Upper lobe of left lung (tissue), 6 donors: Measurements from ENCODE around the gene ZNF800. TPM values are rescaled to one million over a fixed set of nuclear protein-coding genes. Genes with fewer than 3 reads are reported as not detected.

ENCODE experiments used
- ATAC-seq, 2 donors: fragments of 200-7000 bp; cut with Tn5 transposase; one replicate each; pipeline ENCODE4 v1.9.1; 2022; ENCODE audit warnings: mild to moderate bottlenecking in 2 of 2, moderate library complexity in 2 of 2; ENCODE audit not compliant: low FRiP score in 2 of 2
- DNase-seq, 2 donors: peaks; one replicate each; pipeline ENCODE4 v3.0.0-alpha.2; 2019 to 2020
- H3K27ac ChIP-seq, 4 donors: fragments of 200-600 bp; sonication (generic); one replicate each; pipeline ENCODE4 v1.5.1; 2016 to 2019
- H3K27me3 ChIP-seq, 4 donors: fragments of 200-600 bp; sonication (generic); one replicate each; pipeline ENCODE4 v1.5.1; 2017 to 2019
- H3K36me3 ChIP-seq, 4 donors: fragments of 200-600 bp; sonication (generic); one replicate each; pipeline ENCODE4 v1.5.1; 2016 to 2019
- H3K4me1 ChIP-seq, 4 donors: fragments of 200-600 bp; sonication (generic); one replicate each; pipeline ENCODE4 v1.5.1; 2018 to 2019
- H3K4me3 ChIP-seq, 4 donors: fragments of 200-600 bp; sonication (generic); one replicate each; pipeline ENCODE4 v1.5.1; 2017 to 2019; ENCODE audit warnings: mild to moderate bottlenecking in 2 of 4, moderate library complexity in 1 of 4
- H3K9me3 ChIP-seq, 4 donors: fragments of 200-600 bp; sonication (generic); one replicate each; pipeline ENCODE4 v1.5.1; 2018 to 2019
- CTCF ChIP-seq, 6 experiments: fragments of 450-650 bp in 4 of 6; fragments of 200-600 bp in 2 of 6; sonication (generic) in 2 of 6; IDR thresholded peaks; one replicate each; pipeline ENCODE4 v1.5.1; 2016 to 2019; ENCODE audit warnings: antibody characterized with exemption in 6 of 6
- EP300 ChIP-seq, 4 donors: sonication (generic); formaldehyde crosslinking; IDR thresholded peaks; one replicate each; pipeline ENCODE4 v1.5.1; 2017; ENCODE audit warnings: antibody characterized with exemption in 4 of 4, control low read depth in 2 of 4
- POLR2A ChIP-seq, 4 donors: fragments of 450-650 bp; IDR thresholded peaks; one replicate each; pipeline ENCODE4 v1.5.1; 2016 to 2017; ENCODE audit warnings: antibody characterized with exemption in 4 of 4, mild to moderate bottlenecking in 2 of 4
- POLR2AphosphoS5 ChIP-seq, 2 donors: sonication (generic); formaldehyde crosslinking; IDR thresholded peaks; one replicate each; pipeline ENCODE4 v1.5.1; 2017; ENCODE audit warnings: antibody characterized with exemption in 2 of 2
- WGBS, 2 donors: methylation state at CpG; one replicate each; pipeline ENCODE4 v1.1.5; 2017 to 2018; 5-methylcytosine and 5-hydroxymethylcytosine counted together
- total RNA-seq, 6 donors: library from RNA; depleted of rRNA in 4 of 6; stranded (reverse); fragments of >200 nt in 4 of 6; gene quantifications; one replicate each; pipeline versions ENCODE4 v1.1.0 to v1.2.1, GENCODE V29; 2016 to 2021
- donor health status: DM: no; HTN: no; CAD: no; lungs with moderate emphysema.
- donor health status: DM: no; HTN: yes; CAD: no; lungs with severe emphysema.

Gene ZNF800
- total RNA-seq, 6 donors from 2014 or later: 30.8 to 45.6 (median 32.7) TPM

GRCh38 chr7:127415060-127415742, 22.7 kb upstream of the ZNF800 start:
- peaks cover 0 to 3% (median 0%) of the 10 kb centered on the region in 4 donors for H3K4me1 ChIP-seq
- no peak for TF ChIP-seq CTCF (IDR thresholded peaks at IDR 0.05)
- no peak overlapping the region for H3K27ac ChIP-seq
- ATAC-seq: no peak
- H3K36me3 ChIP-seq: no peaks in the 10 kb centered on the region
- H3K9me3 ChIP-seq: no peaks in the 10 kb centered on the region
- DNase-seq: peak in 1 of 2 donors; percentile 27
- 98 to 100% methylated on average over 4 of the region's 4 CpGs for WGBS, 2 donors
- H3K4me3 ChIP-seq: no peak overlapping the region
- no peaks in the 10 kb centered on the region for H3K27me3 ChIP-seq

GRCh38 chr7:127413962-127414361, 21.5 kb upstream of the ZNF800 start:
- ATAC-seq: no peak
- TF ChIP-seq CTCF (IDR thresholded peaks at IDR 0.05) (no peak), POLR2AphosphoS5 (IDR thresholded peaks at IDR 0.05) (no peak), EP300 (IDR thresholded peaks at IDR 0.05) (no peak), POLR2A (IDR thresholded peaks at IDR 0.05) (no peak)

GRCh38 chr7:127413326-127413725, 20.8 kb upstream of the ZNF800 start:
- no peak for TF ChIP-seq CTCF (IDR thresholded peaks at IDR 0.05)
- no peak for ATAC-seq
- 74 to 79% methylated on average over 1 of the region's 1 CpG for WGBS, 2 donors

More at GRCh38 chr7:127413962-127414361, 21.5 kb upstream of the ZNF800 start:
- Histone ChIP-seq H3K27me3 (no peaks in the 10 kb centered on the region), H3K27ac (no peak overlapping the region), H3K4me3 (no peak overlapping the region), H3K36me3 (no peaks in the 10 kb centered on the region), H3K4me1 (peaks cover 0 to 3% (median 0%) of the 10 kb centered on the region in 4 donors), H3K9me3 (no peaks in the 10 kb centered on the region)
- WGBS, 2 donors: 67 to 74% methylated on average over 2 of the region's 2 CpGs
- DNase-seq: no peak

GRCh38 chr7:127411176-127411575, 18.7 kb upstream of the ZNF800 start:
- H3K27me3 ChIP-seq: no peaks in the 10 kb centered on the region
- no peak for ATAC-seq

More at GRCh38 chr7:127413326-127413725, 20.8 kb upstream of the ZNF800 start:
- Histone ChIP-seq H3K27ac (no peak overlapping the region), H3K36me3 (no peaks in the 10 kb centered on the region), H3K4me1 (peaks cover 0 to 3% (median 0%) of the 10 kb centered on the region in 4 donors), H3K27me3 (no peaks in the 10 kb centered on the region), H3K9me3 (no peaks in the 10 kb centered on the region), H3K4me3 (no peak overlapping the region)
- DNase-seq: no peak

More at GRCh38 chr7:127411176-127411575, 18.7 kb upstream of the ZNF800 start:
- no peak for TF ChIP-seq POLR2A (IDR thresholded peaks at IDR 0.05)
- no peak for TF ChIP-seq CTCF (IDR thresholded peaks at IDR 0.05)
- no peak for TF ChIP-seq POLR2AphosphoS5 (IDR thresholded peaks at IDR 0.05)
- H3K4me1 ChIP-seq: peaks cover 0 to 3% (median 0%) of the 10 kb centered on the region in 4 donors
- no peak for DNase-seq
- H3K27ac ChIP-seq: no peak overlapping the region
- H3K9me3 ChIP-seq: no peaks in the 10 kb centered on the region
- H3K36me3 ChIP-seq: no peaks in the 10 kb centered on the region
- no peak overlapping the region for H3K4me3 ChIP-seq
